Panc1 (cell line): ENCODE measurements around the gene RMND5B. TPM values are rescaled to one million over a fixed set of nuclear protein-coding genes. Genes with fewer than 3 reads are reported as not detected.
"Not testable (repeated sequence)": the region's sequence is repeated elsewhere in the genome, so short reads cannot be mapped to it uniquely, and the experiment has no call there.

ENCODE experiments used
- ATAC-seq: fragments of 200-7000 bp; cut with Tn5 transposase; 2 replicates; pipeline ENCODE4 v1.9.1; 2020; ENCODE audit warnings: mild to moderate bottlenecking, moderate library complexity
- BruUV-seq: library from RNA; stranded (reverse); fragments of 400-500 nt; replicated peaks from 2 replicates; lab custom pipeline; 2021; lab: Mats Ljungman, UMichigan
- CTCF ChIA-PET: fragments of 300-600 bp; sonication (Branson Sonifier 250); formaldehyde crosslinking; loops from one replicate; lab custom pipeline; 2022; ENCODE audit warnings: antibody characterized with exemption; lab: Charles Lee
- POLR2A ChIA-PET: fragments of 300-600 bp; sonication (Branson Sonifier 250); formaldehyde crosslinking; loops from one replicate; lab custom pipeline; 2022; ENCODE audit warnings: antibody characterized with exemption; lab: Charles Lee
- DNase-seq: peaks from one replicate; pipeline ENCODE4 v3.0.0-alpha.2; 2010; ENCODE audit warnings: low read depth, low spot score
- H3K27ac ChIP-seq: 2 replicates; pipeline ENCODE4 v1.5.1; 2011; ENCODE audit warnings: mild to moderate bottlenecking, low read length, inconsistent platforms
- H3K27me3 ChIP-seq: fragments of 200-500 bp; sonication (Bioruptor generic); 2 replicates; pipeline ENCODE4 v1.6.0; 2014; ENCODE audit warnings: low read length, inconsistent platforms; ENCODE audit not compliant: control insufficient read depth, insufficient read depth
- H3K36me3 ChIP-seq: fragments of 200-500 bp; sonication (Bioruptor generic); 2 replicates; pipeline ENCODE4 v1.5.1; 2014; ENCODE audit warnings: inconsistent platforms, mild to moderate bottlenecking, low read length, moderate library complexity; ENCODE audit not compliant: control insufficient read depth, insufficient read depth
- H3K4me1 ChIP-seq: 2 replicates; pipeline ENCODE4 v1.5.1; 2011; ENCODE audit warnings: inconsistent platforms, mild to moderate bottlenecking, low read length, moderate library complexity; ENCODE audit not compliant: control insufficient read depth, insufficient read depth
- H3K4me3 ChIP-seq, 2 experiments: 2 replicates each; pipeline ENCODE4 v1.5.1; 2011 to 2012; ENCODE audit warnings: low read depth in 2 of 2, low read length in 2 of 2, mild to moderate bottlenecking in 2 of 2, inconsistent platforms in 1 of 2, moderate library complexity in 1 of 2
- H3K9me3 ChIP-seq: fragments of 200-500 bp; sonication (Bioruptor generic); 2 replicates; pipeline ENCODE4 v1.5.1; 2014; ENCODE audit warnings: low read depth, mild to moderate bottlenecking, inconsistent platforms, low read length, moderate library complexity; ENCODE audit not compliant: control insufficient read depth, insufficient read depth
- POLR2AphosphoS5 ChIP-seq: IDR thresholded peaks from 2 replicates; pipeline ENCODE4 v1.6.1; 2012; ENCODE audit warnings: mild to moderate bottlenecking, low read depth, low read length, moderate library complexity
- SIN3A ChIP-seq: IDR thresholded peaks from 2 replicates; pipeline ENCODE4 v1.6.1; 2012; ENCODE audit warnings: low read depth, mild to moderate bottlenecking, low read length, moderate library complexity, borderline replicate concordance; ENCODE audit not compliant: insufficient read depth
- TCF7L2 ChIP-seq: IDR thresholded peaks from 2 replicates; pipeline ENCODE4 v1.6.1; 2011; ENCODE audit warnings: mild to moderate bottlenecking, low read depth, low read length, inconsistent platforms
- in situ Hi-C: cut with HindIII; loops from 2 replicates; pipeline ENCODE4 v1.10.0; 2016; ENCODE audit warnings: low sequenced_read_pairs, low pct_unique_long_range_greater_than_20kb
- intact Hi-C: fragments of 100-400 bp; cut with micrococcal nuclease; formaldehyde crosslinking; loops from one replicate; pipeline ENCODE4 v1.10.0; 2022; ENCODE audit not compliant: unreplicated experiment
- total RNA-seq: library from RNA; stranded (reverse); gene quantifications from one replicate; pipeline ENCODE4 v1.2.1, GENCODE V29; 2021; ENCODE audit not compliant: unreplicated experiment
- TF ChIP-seq, protein P1 (sequence below): fragments of 450-650 bp; IDR thresholded peaks from 2 replicates; pipeline ENCODE4 v1.5.1; 2017; ENCODE audit warnings: mild to moderate bottlenecking
- TF ChIP-seq, protein P2 (sequence below), 2 experiments: IDR thresholded peaks; 2 replicates each; pipeline ENCODE4 v1.6.1; 2011 to 2012; ENCODE audit warnings: low read depth in 2 of 2, control low read depth in 1 of 2, low read length in 1 of 2, mild to moderate bottlenecking in 1 of 2, moderate library complexity in 1 of 2; ENCODE audit not compliant: insufficient read depth in 1 of 2

RMND5B gene
- total RNA-seq, 1 experiment from 2014 or later = 40.8 TPM

DNA sequence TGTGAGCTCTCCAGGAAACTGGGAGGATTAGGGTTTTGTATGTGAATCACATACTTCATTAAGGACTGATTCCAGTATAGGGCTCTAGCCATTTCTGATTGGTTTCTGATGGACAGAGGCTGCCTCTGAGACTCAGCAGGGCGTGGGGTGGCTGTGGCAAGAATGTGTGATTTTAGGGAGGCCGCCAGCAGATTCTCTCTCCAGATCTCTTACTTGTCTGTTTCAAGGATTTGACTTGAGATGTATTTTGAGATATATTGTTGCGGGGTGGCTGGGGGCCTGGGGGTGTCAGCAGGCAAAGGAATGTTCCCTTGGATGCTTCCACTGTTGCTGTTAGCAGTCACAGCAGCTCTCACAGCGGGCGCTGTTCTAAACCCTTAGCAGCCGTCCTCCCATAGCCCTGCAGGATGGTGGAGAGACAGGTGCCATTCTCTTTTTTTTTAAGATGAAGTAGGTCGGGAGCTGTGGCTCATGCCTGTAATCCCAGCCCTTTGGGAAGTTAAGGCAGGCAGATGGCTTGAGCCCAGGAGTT lies 65.5 kb downstream of the RMND5B start:
- intact Hi-C loops (no loop called here), in situ Hi-C loops (no loop called here)
- DNase-seq (no peak), ATAC-seq (no peak)
- Histone ChIP-seq H3K36me3 (no peaks in the 10 kb centered on the region), H3K9me3 (no peaks in the 10 kb centered on the region), H3K4me1 (peaks cover 3% of the 10 kb centered on the region; the same call in 1 of the 2 replicates), H3K27ac (no peak overlapping the region), H3K4me3 (no peak overlapping the region), H3K27me3 (no peaks in the 10 kb centered on the region)
- TF ChIP-seq, protein P1, sequence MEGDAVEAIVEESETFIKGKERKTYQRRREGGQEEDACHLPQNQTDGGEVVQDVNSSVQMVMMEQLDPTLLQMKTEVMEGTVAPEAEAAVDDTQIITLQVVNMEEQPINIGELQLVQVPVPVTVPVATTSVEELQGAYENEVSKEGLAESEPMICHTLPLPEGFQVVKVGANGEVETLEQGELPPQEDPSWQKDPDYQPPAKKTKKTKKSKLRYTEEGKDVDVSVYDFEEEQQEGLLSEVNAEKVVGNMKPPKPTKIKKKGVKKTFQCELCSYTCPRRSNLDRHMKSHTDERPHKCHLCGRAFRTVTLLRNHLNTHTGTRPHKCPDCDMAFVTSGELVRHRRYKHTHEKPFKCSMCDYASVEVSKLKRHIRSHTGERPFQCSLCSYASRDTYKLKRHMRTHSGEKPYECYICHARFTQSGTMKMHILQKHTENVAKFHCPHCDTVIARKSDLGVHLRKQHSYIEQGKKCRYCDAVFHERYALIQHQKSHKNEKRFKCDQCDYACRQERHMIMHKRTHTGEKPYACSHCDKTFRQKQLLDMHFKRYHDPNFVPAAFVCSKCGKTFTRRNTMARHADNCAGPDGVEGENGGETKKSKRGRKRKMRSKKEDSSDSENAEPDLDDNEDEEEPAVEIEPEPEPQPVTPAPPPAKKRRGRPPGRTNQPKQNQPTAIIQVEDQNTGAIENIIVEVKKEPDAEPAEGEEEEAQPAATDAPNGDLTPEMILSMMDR = no peak
- TF ChIP-seq TCF7L2 (no peak), SIN3A (no peak), POLR2AphosphoS5 (no peak)
- TF ChIP-seq, protein P2, sequence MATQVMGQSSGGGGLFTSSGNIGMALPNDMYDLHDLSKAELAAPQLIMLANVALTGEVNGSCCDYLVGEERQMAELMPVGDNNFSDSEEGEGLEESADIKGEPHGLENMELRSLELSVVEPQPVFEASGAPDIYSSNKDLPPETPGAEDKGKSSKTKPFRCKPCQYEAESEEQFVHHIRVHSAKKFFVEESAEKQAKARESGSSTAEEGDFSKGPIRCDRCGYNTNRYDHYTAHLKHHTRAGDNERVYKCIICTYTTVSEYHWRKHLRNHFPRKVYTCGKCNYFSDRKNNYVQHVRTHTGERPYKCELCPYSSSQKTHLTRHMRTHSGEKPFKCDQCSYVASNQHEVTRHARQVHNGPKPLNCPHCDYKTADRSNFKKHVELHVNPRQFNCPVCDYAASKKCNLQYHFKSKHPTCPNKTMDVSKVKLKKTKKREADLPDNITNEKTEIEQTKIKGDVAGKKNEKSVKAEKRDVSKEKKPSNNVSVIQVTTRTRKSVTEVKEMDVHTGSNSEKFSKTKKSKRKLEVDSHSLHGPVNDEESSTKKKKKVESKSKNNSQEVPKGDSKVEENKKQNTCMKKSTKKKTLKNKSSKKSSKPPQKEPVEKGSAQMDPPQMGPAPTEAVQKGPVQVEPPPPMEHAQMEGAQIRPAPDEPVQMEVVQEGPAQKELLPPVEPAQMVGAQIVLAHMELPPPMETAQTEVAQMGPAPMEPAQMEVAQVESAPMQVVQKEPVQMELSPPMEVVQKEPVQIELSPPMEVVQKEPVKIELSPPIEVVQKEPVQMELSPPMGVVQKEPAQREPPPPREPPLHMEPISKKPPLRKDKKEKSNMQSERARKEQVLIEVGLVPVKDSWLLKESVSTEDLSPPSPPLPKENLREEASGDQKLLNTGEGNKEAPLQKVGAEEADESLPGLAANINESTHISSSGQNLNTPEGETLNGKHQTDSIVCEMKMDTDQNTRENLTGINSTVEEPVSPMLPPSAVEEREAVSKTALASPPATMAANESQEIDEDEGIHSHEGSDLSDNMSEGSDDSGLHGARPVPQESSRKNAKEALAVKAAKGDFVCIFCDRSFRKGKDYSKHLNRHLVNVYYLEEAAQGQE (IDR thresholded peaks at IDR 0.05; ENCODE audit: insufficient read depth in 1 of 2, low read depth in 2 of 2, low read length in 1 of 2) = no peak
- ChIA-PET CTCF (interaction anchor here (0.5 to 0.6 kb wide), 2 partner anchors 46 to 135 kb away, joined by 3 to 11 read pairs; no protein-coding TSS in a partner anchor), POLR2A (interaction anchor here (0.7 kb wide), 1 partner anchor 16 kb away, joined by 3 read pairs; no protein-coding TSS in a partner anchor)
- BruUV-seq = no TSS peak

DNA sequence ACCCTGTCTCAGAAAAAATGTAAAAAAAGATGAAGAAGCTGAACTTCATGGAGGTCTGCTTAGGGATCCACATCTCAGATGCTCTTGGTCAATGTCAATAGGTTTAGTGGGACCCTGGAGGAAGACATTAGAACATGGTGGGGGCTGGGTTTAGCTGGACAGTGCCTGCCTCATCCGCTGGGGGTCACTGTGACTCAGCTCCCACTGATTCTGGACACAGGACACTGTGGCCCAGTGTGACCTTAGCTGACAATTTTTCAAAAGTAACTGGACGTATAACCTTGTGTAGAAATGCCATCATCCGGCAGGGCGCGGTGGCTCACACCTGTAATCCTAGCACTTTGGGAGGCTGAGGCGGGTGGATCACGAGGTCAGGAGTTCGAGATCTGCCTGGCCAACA lies 66.2 kb downstream of the RMND5B start:
- CTCF ChIA-PET = interaction anchor here (0.5 to 0.6 kb wide), 2 partner anchors 47 to 136 kb away, joined by 3 to 11 read pairs; no protein-coding TSS in a partner anchor
- ATAC-seq (peak; percentile 65; the same call in 1 of the 2 replicates), DNase-seq (no peak)
- H3K4me3 ChIP-seq = no peak overlapping the region
- no TSS peak for BruUV-seq
- H3K27ac ChIP-seq = no peak overlapping the region
- no peaks in the 10 kb centered on the region for H3K36me3 ChIP-seq
- POLR2A ChIA-PET = no interaction called here
- intact Hi-C loops = no loop called here
- TF ChIP-seq, protein P1 = peak; percentile 76; the same call in 1 of the 2 replicates
- no peak for TF ChIP-seq POLR2AphosphoS5
- no peaks in the 10 kb centered on the region for H3K9me3 ChIP-seq
- H3K27me3 ChIP-seq = no peaks in the 10 kb centered on the region
- in situ Hi-C loops = no loop called here
- peaks cover 8% of the 10 kb centered on the region; the same call in 1 of the 2 replicates for H3K4me1 ChIP-seq

DNA sequence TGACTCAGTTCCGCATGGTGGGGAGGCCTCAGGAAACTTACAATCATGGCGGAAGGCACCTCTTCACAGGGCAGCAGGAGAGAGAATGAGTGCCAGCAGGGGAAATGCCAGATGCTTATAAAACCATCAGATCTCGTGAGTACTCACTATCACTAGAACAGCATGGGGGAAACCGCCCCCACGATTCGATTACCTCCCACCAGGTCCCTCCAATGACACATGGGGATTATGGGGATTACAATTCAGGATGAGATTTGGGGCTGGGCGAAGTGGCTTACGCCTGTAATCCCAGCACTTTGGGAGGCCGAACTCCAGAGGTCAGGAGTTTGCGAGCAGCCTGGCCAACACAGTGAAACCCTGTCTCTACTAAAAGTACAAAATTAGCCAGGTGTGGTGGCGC lies 67.3 kb downstream of the RMND5B start:
- H3K36me3 ChIP-seq, CTCF ChIA-PET, H3K27ac ChIP-seq, POLR2A ChIA-PET, H3K4me3 ChIP-seq, DNase-seq, H3K9me3 ChIP-seq, intact Hi-C loops, in situ Hi-C loops, H3K4me1 ChIP-seq, ATAC-seq, BruUV-seq, H3K27me3 ChIP-seq: not testable (repeated sequence)
